ENCODE measurements around the gene PRKN.

DNA sequence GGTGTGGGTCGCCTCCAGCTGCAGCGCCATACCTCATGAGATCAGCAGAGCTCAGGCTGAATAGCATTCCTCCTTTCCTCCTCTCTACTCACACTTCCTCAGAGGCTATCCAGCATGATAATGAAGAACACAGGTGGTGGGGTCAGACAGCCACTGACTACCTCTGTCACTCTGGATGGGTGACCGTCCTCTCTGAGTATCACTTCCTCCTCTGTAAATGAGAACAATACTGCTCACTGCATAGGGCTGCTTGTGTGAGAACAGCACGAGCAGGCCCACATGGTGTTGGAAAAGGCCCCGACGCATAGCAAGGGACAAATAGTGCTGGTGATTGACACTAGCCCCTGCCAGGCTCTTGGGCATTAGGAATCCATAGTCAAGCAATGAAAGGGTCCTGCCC lies 239.1 kb downstream of the PRKN start:
- TF ChIP-seq POLR2A (IDR thresholded peaks at IDR 0.05): no peak
- TF ChIP-seq, protein P1, sequence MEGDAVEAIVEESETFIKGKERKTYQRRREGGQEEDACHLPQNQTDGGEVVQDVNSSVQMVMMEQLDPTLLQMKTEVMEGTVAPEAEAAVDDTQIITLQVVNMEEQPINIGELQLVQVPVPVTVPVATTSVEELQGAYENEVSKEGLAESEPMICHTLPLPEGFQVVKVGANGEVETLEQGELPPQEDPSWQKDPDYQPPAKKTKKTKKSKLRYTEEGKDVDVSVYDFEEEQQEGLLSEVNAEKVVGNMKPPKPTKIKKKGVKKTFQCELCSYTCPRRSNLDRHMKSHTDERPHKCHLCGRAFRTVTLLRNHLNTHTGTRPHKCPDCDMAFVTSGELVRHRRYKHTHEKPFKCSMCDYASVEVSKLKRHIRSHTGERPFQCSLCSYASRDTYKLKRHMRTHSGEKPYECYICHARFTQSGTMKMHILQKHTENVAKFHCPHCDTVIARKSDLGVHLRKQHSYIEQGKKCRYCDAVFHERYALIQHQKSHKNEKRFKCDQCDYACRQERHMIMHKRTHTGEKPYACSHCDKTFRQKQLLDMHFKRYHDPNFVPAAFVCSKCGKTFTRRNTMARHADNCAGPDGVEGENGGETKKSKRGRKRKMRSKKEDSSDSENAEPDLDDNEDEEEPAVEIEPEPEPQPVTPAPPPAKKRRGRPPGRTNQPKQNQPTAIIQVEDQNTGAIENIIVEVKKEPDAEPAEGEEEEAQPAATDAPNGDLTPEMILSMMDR (IDR thresholded peaks at IDR 0.05): no peak
- no peak for TF ChIP-seq EP300 (IDR thresholded peaks at IDR 0.05)
